Activated effector memory CD4-positive, alpha-beta T cell treated with anti-CD3 and anti-CD28 coated beads, Interleukin-2, amount 50 U/mL, for 16 hours (primary cell): ENCODE data around the gene GPNMB.
"Not testable (repeated sequence)": the region's sequence is repeated elsewhere in the genome, so short reads cannot be mapped to it uniquely, and the experiment has no call there.

Experiments
- DNase-seq: peaks from one replicate; pipeline ENCODE4 v3.0.0-alpha.2; 2020

Gene GPNMB

GRCh38 chr7:23246555-23246954 is at the start of gene GPNMB:
Gene GPNMB, plus strand, starts transcription at chr7:23246775. Its CDS starts 83 bp downstream, at chr7:23246858.
- DNase-seq, result no peak

- DNase-seq, result not testable (repeated sequence)
Observed at GRCh38 chr7:23197745-23198144, 48.8 kb upstream of the GPNMB start.

GRCh38 chr7:23200331-23200730 is 46.2 kb upstream of the GPNMB start:
- no peak for DNase-seq

- no peak for DNase-seq
Observed at GRCh38 chr7:23204241-23204640, 42.3 kb upstream of the GPNMB start.

- no peak for DNase-seq
Observed at GRCh38 chr7:23205577-23205908, 41.0 kb upstream of the GPNMB start.

GRCh38 chr7:23205909-23206767 is 40.4 kb upstream of the GPNMB start:
- no peak for DNase-seq

- no peak for DNase-seq
Observed at GRCh38 chr7:23207021-23207420, 39.6 kb upstream of the GPNMB start.

- no peak for DNase-seq
Observed at GRCh38 chr7:23207884-23208283, 38.7 kb upstream of the GPNMB start.

- DNase-seq, result no peak
Observed at GRCh38 chr7:23208316-23208715, 38.3 kb upstream of the GPNMB start.

GRCh38 chr7:23210506-23210905 is 36.1 kb upstream of the GPNMB start:
- DNase-seq, result no peak

GRCh38 chr7:23211589-23211988 is 35.0 kb upstream of the GPNMB start:
- DNase-seq, result no peak

- no peak for DNase-seq
Observed at GRCh38 chr7:23212395-23212794, 34.2 kb upstream of the GPNMB start.

- no peak for DNase-seq
Observed at GRCh38 chr7:23212841-23213240, 33.7 kb upstream of the GPNMB start.

- DNase-seq, result no peak
Observed at GRCh38 chr7:23213755-23214154, 32.8 kb upstream of the GPNMB start.

- no peak for DNase-seq
Observed at GRCh38 chr7:23214423-23214822, 32.2 kb upstream of the GPNMB start.

- no peak for DNase-seq
Observed at GRCh38 chr7:23214938-23215337, 31.6 kb upstream of the GPNMB start.

GRCh38 chr7:23216021-23216420 is 30.6 kb upstream of the GPNMB start:
- no peak for DNase-seq

- DNase-seq, result no peak
Observed at GRCh38 chr7:23218196-23218595, 28.4 kb upstream of the GPNMB start.

- DNase-seq, result no peak
Observed at GRCh38 chr7:23220690-23221305, 25.8 kb upstream of the GPNMB start.

GRCh38 chr7:23222439-23223030 is 24.0 kb upstream of the GPNMB start:
- no peak for DNase-seq

GRCh38 chr7:23224364-23224763 is 22.2 kb upstream of the GPNMB start:
- not testable (repeated sequence) for DNase-seq

- no peak for DNase-seq
Observed at GRCh38 chr7:23226844-23227450, 19.6 kb upstream of the GPNMB start.

- no peak for DNase-seq
Observed at GRCh38 chr7:23228412-23228811, 18.2 kb upstream of the GPNMB start.

- no peak for DNase-seq
Observed at GRCh38 chr7:23230641-23231101, 15.9 kb upstream of the GPNMB start.
